GM19452 (cell line): ENCODE data around the gene PLCG2.
A peak's percentile ranks its signal among the peaks of the same experiment; 100 is the strongest.
"Not testable (repeated sequence)": the region's sequence is repeated elsewhere in the genome, so short reads cannot be mapped to it uniquely, and the experiment has no call there.

Experiments
- ATAC-seq: cut with Tn5 transposase; IDR thresholded peaks from one replicate; pipeline ENCODE4 v1.9.1; 2021; ENCODE audit not compliant: unreplicated experiment

PLCG2 gene

GRCh38 chr16:81873843-81874752, 95.0 kb downstream of the PLCG2 start:
- no peak for ATAC-seq

- no peak for ATAC-seq
Observed at GRCh38 chr16:81875461-81875860, 96.4 kb downstream of the PLCG2 start.

DNA sequence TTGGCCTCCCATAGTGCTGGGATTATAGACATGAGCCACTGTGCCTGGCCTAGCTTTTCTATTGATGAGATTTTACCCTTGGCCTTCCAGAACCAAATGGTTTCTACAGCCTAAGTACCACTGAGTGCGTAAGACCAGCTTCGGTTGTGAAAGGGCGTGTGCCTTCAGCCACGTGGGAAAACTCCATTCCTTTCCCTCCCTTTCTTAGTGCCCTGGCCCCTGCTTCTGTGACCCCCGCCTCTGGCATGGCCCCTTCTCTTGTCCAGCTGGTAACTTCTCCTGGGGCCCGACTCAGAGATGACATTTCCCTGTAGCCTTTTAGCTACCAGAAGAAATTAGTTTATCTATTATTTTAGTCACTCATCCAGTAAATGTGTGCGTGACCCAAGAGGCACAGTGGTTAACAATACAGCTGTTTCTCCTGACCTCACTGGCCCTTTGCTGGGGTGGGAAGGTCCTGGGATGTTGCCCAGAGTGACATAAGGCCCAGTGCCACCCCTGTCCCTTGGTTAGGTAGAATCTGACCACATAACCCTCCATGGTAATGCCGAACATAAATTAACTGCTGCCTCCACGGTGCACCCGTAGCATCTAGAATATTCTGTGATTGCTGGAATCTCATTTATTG, 97.3 kb downstream of the PLCG2 start:
- no peak for ATAC-seq

- not testable (repeated sequence) for ATAC-seq
Observed at GRCh38 chr16:81877490-81877889, 98.4 kb downstream of the PLCG2 start.

GRCh38 chr16:81878529-81878928, 99.4 kb downstream of the PLCG2 start:
- ATAC-seq = no peak

- no peak for ATAC-seq
Observed at GRCh38 chr16:81879625-81880024, 100.5 kb downstream of the PLCG2 start.

GRCh38 chr16:81880816-81881215, 101.7 kb downstream of the PLCG2 start:
- no peak for ATAC-seq

DNA sequence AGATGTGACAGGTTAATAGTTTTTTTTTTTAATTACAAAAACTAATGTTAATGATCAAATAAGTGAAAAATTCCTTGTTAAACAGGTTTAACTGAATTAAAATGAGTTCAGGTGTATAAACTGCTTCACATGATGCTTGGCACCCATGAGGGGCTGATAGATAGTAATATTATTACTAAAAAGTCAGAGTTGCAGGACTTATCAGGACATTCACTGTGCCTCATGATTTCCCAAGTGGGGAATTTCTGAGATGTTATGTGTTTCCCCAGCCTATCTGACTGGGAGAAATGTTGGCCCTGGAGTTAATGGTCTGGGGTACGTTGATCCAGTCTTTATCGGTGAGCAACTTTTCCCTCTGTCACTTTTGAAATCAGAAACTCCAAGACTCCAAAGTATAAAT, 102.1 kb downstream of the PLCG2 start:
- ATAC-seq = no peak

- no peak for ATAC-seq
Observed at GRCh38 chr16:81882559-81882958, 103.5 kb downstream of the PLCG2 start.

DNA sequence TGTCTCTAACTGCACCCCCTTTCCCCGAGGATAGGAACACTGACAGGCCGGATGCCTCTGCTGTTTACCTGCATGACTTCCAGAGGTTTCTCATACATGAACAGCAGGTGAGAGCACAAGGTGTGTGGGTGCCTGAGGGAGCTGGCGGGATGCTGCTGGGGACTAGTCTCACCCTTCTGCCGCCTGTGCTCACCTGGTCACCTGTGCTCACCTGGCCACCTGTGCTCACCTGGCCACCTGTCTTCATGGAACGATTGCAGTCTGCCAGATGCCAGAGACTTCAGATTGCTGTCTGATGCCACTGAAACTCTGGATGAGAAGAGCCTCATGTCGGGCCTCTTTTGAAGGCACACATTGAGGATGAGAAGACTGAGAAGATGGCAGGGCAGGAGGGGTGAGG, 104.1 kb downstream of the PLCG2 start:
- ATAC-seq = no peak

- ATAC-seq = peak; percentile 60
Observed at GRCh38 chr16:81885976-81886586, 107.0 kb downstream of the PLCG2 start.

DNA sequence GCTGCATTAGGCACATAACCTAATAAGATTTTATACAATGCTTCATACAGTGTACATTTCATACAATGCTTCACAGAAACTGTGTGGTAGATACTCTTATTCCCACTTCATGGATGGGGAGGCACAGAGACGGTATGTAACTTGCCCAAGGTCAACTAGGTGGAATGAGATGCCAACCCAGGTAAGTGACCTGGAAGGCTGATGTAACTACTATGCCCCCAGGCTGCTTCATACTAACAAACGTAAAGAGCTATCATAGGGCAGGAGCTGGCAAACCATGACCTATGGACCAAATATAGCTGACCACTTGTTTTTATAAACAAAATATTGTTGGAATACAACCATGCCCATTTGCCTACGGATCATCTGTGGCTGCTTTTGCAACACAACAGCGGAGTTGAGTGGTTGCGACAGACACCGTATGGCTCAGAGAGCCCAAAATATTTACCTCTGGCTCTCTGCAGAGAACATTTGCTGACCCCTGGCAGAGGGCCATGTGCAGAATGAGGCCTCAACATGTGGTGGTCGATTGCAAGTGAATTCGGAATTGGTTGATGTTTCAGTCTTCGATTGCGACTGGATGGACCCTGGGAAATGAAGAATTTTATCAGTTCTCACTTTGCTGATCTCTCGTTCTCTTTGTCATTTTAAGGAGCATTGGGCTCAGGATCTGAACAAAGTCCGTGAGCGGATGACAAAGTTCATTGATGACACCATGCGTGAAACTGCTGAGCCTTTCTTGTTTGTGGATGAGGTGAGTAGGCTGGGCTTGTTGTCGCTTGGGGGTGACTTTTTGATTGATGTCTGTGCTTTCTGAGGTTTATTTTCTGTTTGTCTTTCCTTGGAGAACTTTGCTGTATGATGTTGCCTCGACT, 109.7 kb downstream of the PLCG2 start:
- no peak for ATAC-seq

DNA sequence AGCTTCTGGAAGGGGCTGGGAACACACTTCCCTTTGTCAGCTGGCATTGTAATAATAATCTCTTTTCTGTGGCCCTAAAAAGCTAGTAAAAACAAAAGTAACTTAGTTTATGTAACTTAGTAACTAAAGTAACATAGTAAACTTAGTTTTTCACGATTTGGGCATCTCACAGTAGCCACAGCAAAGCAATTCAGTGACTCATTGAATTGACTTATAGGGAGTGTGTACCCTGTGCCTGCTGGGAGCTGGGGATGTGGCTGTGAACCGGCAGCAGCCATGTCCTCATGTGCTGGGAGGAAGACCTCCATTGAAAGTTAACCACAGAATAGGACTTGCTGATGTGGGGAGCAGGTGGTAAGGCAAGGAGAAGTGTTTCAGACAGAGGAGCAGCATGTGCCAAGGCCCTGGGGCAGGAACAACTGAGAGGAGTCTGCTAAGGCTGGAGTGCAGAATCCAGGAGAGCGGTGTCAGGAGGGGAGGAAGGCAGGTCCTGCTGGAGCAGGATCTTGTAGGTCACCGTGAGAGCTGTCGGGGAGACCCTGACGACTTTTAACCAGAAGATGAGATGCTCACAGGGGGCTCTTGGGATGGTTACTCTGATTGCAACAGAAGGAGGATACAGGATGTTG, 112.8 kb downstream of the PLCG2 start:
- ATAC-seq = no peak

DNA sequence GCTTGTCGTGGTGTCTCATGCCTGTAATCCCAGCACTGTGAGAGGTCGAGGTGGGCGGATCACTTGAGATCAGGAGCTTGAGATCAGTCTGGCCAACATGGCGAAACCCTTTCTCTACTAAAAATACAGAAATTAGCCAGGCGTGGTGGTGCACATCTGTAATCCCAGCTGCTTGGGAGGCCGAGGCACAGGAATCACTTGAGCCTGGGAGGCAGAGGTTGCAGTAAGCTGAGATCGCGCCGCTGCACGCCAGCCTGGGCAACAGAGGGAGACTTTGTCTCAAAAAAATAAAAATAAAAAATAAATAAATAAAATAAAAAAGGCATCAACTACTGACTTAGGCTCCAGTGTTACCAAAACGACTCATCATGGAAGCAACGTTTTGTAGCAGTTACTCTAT, 115.5 kb downstream of the PLCG2 start:
- no peak for ATAC-seq

DNA sequence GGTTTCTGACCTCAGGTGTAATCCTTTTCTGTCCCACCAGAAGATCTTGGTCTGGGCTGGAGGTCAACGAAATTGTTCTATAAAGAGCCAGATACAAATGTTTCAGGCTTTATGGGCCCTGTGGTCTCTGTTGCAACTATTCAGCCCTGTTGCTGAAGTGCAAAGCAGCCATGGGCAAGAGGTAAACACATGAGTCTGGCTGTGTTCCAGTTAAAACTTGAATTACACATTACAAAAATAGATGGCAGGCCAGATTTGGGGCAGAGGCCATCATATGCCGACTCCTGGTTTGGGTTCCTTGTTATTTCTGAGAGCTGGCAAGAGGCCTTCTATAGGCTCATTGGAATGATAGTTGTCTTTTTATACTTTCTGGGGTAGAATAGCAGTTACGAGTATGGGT, 117.8 kb downstream of the PLCG2 start:
- ATAC-seq = no peak

DNA sequence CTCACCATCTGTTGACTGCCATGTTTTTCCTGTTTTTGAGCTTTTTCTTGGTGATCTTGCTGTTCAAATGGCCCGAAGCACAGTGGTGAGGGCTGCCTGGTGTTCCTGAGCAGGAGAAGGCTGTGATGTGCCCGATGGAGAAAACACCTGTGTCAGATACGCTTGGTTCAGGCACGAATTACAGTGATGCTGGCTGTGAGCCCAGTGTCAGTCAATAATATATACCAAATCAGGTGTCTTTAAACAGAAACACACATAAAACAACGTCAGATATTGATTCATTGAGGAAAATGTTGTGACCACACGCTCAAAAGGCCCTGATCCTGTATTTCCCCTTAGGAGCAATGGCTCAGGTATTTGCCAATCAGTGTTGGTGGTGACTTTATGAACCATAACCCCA, 120.5 kb downstream of the PLCG2 start:
- ATAC-seq = no peak

DNA sequence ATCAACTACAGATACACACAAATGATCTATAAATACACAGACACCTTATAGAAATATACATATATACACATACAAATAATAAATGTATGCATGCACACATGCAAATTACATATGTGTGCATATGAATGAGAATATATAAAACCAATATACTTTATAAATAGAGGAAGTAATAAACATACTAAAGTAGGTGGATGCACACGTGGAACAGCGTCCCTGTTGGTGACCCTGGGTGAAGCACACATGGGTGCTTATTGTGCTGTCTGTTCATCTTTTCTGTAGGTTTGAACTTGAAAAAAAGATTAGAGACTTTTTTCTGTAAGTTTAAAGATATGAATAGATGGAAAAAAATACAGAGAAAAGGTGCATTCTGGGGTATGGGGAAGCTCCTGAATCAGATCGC, 120.9 kb downstream of the PLCG2 start:
- ATAC-seq = no peak

- ATAC-seq = no peak
Observed at GRCh38 chr16:81900456-81900855, 121.4 kb downstream of the PLCG2 start.

GRCh38 chr16:81901484-81901883, 122.4 kb downstream of the PLCG2 start:
- ATAC-seq = no peak

- no peak for ATAC-seq
Observed at GRCh38 chr16:81902025-81902424, 122.9 kb downstream of the PLCG2 start.

GRCh38 chr16:81904320-81904719, 125.2 kb downstream of the PLCG2 start:
- no peak for ATAC-seq
